Measurements from ENCODE around the gene SYCP3. TPM values are rescaled to one million over a fixed set of nuclear protein-coding genes. Genes with fewer than 3 reads are reported as not detected.
A peak's percentile ranks its signal among the peaks of the same experiment; 100 is the strongest.

Gene SYCP3
- total RNA-seq, 1 experiment from 2014 or later: 0.31 TPM

- no peaks in the 10 kb centered on the region for H3K9me3 ChIP-seq (ENCODE audit: control insufficient read depth, low read depth, low read length)
- no peak overlapping the region for H2BK5ac ChIP-seq (ENCODE audit: insufficient read length, low read length)
- no peak overlapping the region for H2AK5ac ChIP-seq (ENCODE audit: insufficient read length, low read length)
- H3K79me1 ChIP-seq (ENCODE audit: insufficient read depth, low read depth, low read length, poor library complexity, severe bottlenecking): no peaks in the 10 kb centered on the region
- H2BK15ac ChIP-seq (ENCODE audit: low read depth, low read length): no peak overlapping the region
- no peak overlapping the region for H3K23ac ChIP-seq (ENCODE audit: insufficient read length, low read depth, low read length)
- H3K4me2 ChIP-seq (ENCODE audit: insufficient read depth, insufficient read length, low read length): no peak overlapping the region
- H2BK12ac ChIP-seq (ENCODE audit: insufficient read length, low read depth, low read length): no peak overlapping the region
- H3K18ac ChIP-seq (ENCODE audit: insufficient read length, low read depth, low read length): no peak overlapping the region
- peaks cover 3 to 40% (median 25%) of the 10 kb centered on the region in 3 experiments; a peak in 6 of 7 replicates for H3K36me3 Mint-ChIP-seq (ENCODE audit: insufficient read depth in 1 of 3, low read depth in 3 of 3)
- H4K91ac ChIP-seq (ENCODE audit: insufficient read length, low read depth, low read length): no peak overlapping the region
- H3K23me2 ChIP-seq (ENCODE audit: insufficient read length, low read depth, low read length, poor library complexity, severe bottlenecking): no peaks in the 10 kb centered on the region
- H3K56ac ChIP-seq (ENCODE audit: insufficient read length, low read depth, low read length): no peak overlapping the region
- no peaks in the 10 kb centered on the region for H3K4me1 ChIP-seq (ENCODE audit: insufficient read depth, low read length)
- H2BK20ac ChIP-seq (ENCODE audit: low read depth, low read length, poor library complexity, severe bottlenecking): no peak overlapping the region
- H3K4ac ChIP-seq (ENCODE audit: low read depth, low read length): no peak overlapping the region
- H3T11ph ChIP-seq (ENCODE audit: low read length): no peak overlapping the region
- H3K14ac ChIP-seq (ENCODE audit: insufficient read depth, low read length): no peak overlapping the region
- H4K20me1 ChIP-seq (ENCODE audit: control insufficient read depth, insufficient read depth, insufficient read length): no peaks in the 10 kb centered on the region
- H3K27ac ChIP-seq (ENCODE audit: insufficient read length, low read depth, low read length): no peak overlapping the region
- H3K27ac Mint-ChIP-seq: peak overlapping the region in 2 of 3 experiments; percentile 53 to 55; a peak in 4 of 7 replicates
- H3K27me3 Mint-ChIP-seq (ENCODE audit: low read depth): no peaks in the 10 kb centered on the region
- DNase-seq: no peak
- WGBS (ENCODE audit: extremely low coverage, insufficient read length, low lambda C conversion rate): no CpG with 5 or more reads among the region's 3 CpGs
- H4K8ac ChIP-seq (replicated peaks; ENCODE audit: insufficient read length, low read depth, low read length): no peak overlapping the region
- H4K5ac ChIP-seq (ENCODE audit: insufficient read length, low read depth, low read length): no peak overlapping the region
- no peaks in the 10 kb centered on the region for H3K79me2 ChIP-seq (ENCODE audit: insufficient read depth, low read length)
- no peak overlapping the region for H3K9ac ChIP-seq (ENCODE audit: extremely low read depth, insufficient read length, low read length)
- H2AFZ ChIP-seq (ENCODE audit: low read length): no peak overlapping the region
- H3K4me1 Mint-ChIP-seq: peaks cover 0 to 2% of the 10 kb centered on the region in 2 experiments; a peak in 1 of 4 replicates
- H3K9me3 Mint-ChIP-seq: no peaks in the 10 kb centered on the region
- H3K27me3 ChIP-seq (ENCODE audit: insufficient read depth, low read length): no peaks in the 10 kb centered on the region
- no peak for TF ChIP-seq CTCF (conservative IDR thresholded peaks at IDR 0.05)
- H3K4me3 Mint-ChIP-seq: no peak overlapping the region
- no peak overlapping the region for H2BK120ac ChIP-seq (ENCODE audit: low read depth, low read length, poor library complexity, severe bottlenecking)
These were observed 38.2 kb upstream of the SYCP3 start for GRCh38 chr12:101777485-101777884.
